ENCODE data around the gene ENOX1. TPM values are rescaled to one million over a fixed set of nuclear protein-coding genes. Genes with fewer than 3 reads are reported as not detected.

ENOX1 gene
- total RNA-seq, 1 donor from 2014 or later: 8.7 TPM

DNA sequence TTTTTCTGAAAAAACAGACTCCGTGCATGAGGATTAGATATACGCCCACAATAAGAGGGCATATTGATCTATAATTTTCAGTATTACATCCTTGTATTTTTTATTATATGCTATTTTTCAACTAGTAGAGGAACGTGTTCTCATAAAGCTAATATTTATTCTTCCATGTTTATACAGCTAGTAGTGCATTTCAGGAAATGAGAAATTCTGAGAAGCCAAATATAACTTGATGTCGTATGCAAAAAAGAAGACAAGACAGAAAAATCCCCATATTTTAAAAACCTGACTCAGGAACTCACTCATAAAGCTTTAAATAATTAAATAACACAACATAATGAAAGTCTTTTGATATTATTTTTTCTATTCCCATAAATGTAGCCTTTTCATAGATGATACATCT, 308.6 kb downstream of the ENOX1 start:
- no peak overlapping the region for H3K27ac Mint-ChIP-seq (ENCODE audit: unreplicated experiment)
- peaks cover 2% of the 10 kb centered on the region for H3K4me1 Mint-ChIP-seq (ENCODE audit: low read depth, unreplicated experiment)
- no peaks in the 10 kb centered on the region for H3K36me3 Mint-ChIP-seq (ENCODE audit: unreplicated experiment)
- H3K27me3 Mint-ChIP-seq (ENCODE audit: unreplicated experiment): no peaks in the 10 kb centered on the region
- DNase-seq: no peak
- H3K4me3 Mint-ChIP-seq (ENCODE audit: unreplicated experiment): no peak overlapping the region
- no peak for TF ChIP-seq CTCF (IDR thresholded peaks at IDR 0.05; ENCODE audit: partially characterized antibody, unreplicated experiment)
- no peaks in the 10 kb centered on the region for H3K9me3 Mint-ChIP-seq (ENCODE audit: unreplicated experiment)

GRCh38 chr13:43475140-43475539, 311.6 kb downstream of the ENOX1 start:
- Mint-ChIP-seq H3K27me3 (ENCODE audit: unreplicated experiment) (no peaks in the 10 kb centered on the region), H3K27ac (ENCODE audit: unreplicated experiment) (no peak overlapping the region), H3K4me3 (ENCODE audit: unreplicated experiment) (no peak overlapping the region), H3K36me3 (ENCODE audit: unreplicated experiment) (no peaks in the 10 kb centered on the region), H3K4me1 (ENCODE audit: low read depth, unreplicated experiment) (peaks cover 2% of the 10 kb centered on the region), H3K9me3 (ENCODE audit: unreplicated experiment) (no peaks in the 10 kb centered on the region)
- TF ChIP-seq CTCF (IDR thresholded peaks at IDR 0.05; ENCODE audit: partially characterized antibody, unreplicated experiment): no peak
- DNase-seq: no peak

- Mint-ChIP-seq H3K27me3 (ENCODE audit: unreplicated experiment) (no peaks in the 10 kb centered on the region), H3K27ac (ENCODE audit: unreplicated experiment) (no peak overlapping the region), H3K9me3 (ENCODE audit: unreplicated experiment) (no peaks in the 10 kb centered on the region), H3K4me1 (ENCODE audit: low read depth, unreplicated experiment) (peaks cover 2% of the 10 kb centered on the region), H3K36me3 (ENCODE audit: unreplicated experiment) (no peaks in the 10 kb centered on the region), H3K4me3 (ENCODE audit: unreplicated experiment) (no peak overlapping the region)
- TF ChIP-seq CTCF (IDR thresholded peaks at IDR 0.05; ENCODE audit: partially characterized antibody, unreplicated experiment): no peak
- DNase-seq: no peak
Observed at GRCh38 chr13:43473437-43473836, 313.3 kb downstream of the ENOX1 start.

- peaks cover 2% of the 10 kb centered on the region for H3K4me1 Mint-ChIP-seq (ENCODE audit: low read depth, unreplicated experiment)
- TF ChIP-seq CTCF (IDR thresholded peaks at IDR 0.05; ENCODE audit: partially characterized antibody, unreplicated experiment): no peak
- H3K27me3 Mint-ChIP-seq (ENCODE audit: unreplicated experiment): no peaks in the 10 kb centered on the region
- no peak overlapping the region for H3K27ac Mint-ChIP-seq (ENCODE audit: unreplicated experiment)
- no peak for DNase-seq
- H3K9me3 Mint-ChIP-seq (ENCODE audit: unreplicated experiment): no peaks in the 10 kb centered on the region
- no peak overlapping the region for H3K4me3 Mint-ChIP-seq (ENCODE audit: unreplicated experiment)
- no peaks in the 10 kb centered on the region for H3K36me3 Mint-ChIP-seq (ENCODE audit: unreplicated experiment)
Observed at GRCh38 chr13:43472980-43473379, 313.8 kb downstream of the ENOX1 start.

DNA sequence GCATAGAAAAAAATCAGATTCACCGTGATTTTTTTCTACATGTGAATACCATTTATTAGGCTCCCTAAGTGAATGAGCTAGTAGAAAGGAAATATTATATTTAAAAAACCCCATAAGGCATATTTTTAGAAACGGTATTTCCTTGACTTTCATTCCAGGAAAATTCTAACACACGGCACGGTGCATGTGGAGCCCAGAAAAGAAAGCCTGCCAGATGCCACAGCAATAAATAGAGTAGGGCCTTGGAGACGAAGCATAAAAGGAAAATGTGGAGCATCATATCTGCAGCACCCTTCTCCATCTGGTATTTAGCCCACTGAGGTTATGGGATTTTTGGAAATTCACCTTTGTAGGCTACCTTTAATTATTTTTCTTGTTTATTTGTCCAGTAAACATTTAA, 314.4 kb downstream of the ENOX1 start:
- TF ChIP-seq CTCF (IDR thresholded peaks at IDR 0.05; ENCODE audit: partially characterized antibody, unreplicated experiment): no peak
- Mint-ChIP-seq H3K27me3 (ENCODE audit: unreplicated experiment) (no peaks in the 10 kb centered on the region), H3K9me3 (ENCODE audit: unreplicated experiment) (no peaks in the 10 kb centered on the region), H3K27ac (ENCODE audit: unreplicated experiment) (no peak overlapping the region), H3K4me3 (ENCODE audit: unreplicated experiment) (no peak overlapping the region), H3K36me3 (ENCODE audit: unreplicated experiment) (no peaks in the 10 kb centered on the region), H3K4me1 (ENCODE audit: low read depth, unreplicated experiment) (peaks cover 2% of the 10 kb centered on the region)
- DNase-seq: no peak
